ENCODE results near the gene UXS1.

- TF ChIP-seq CTCF (IDR thresholded peaks at IDR 0.05) (no peak), POLR2A (IDR thresholded peaks at IDR 0.05) (no peak), POLR2AphosphoS5 (IDR thresholded peaks at IDR 0.05; ENCODE audit: insufficient read depth in 1 of 2, low read depth in 1 of 2) (no peak)
Measured at GRCh38 chr2:106157416-106157815, 36.7 kb downstream of the UXS1 start.
